ENCODE data around the gene CCNG2. TPM values are rescaled to one million over a fixed set of nuclear protein-coding genes. Genes with fewer than 3 reads are reported as not detected.

CCNG2 gene
- total and polyA plus RNA-seq, 2 of the 13 experiments (the other 11 are each of a cell fraction or from before 2014, with no cell fraction given), result 3.9 to 11.5 TPM

GRCh38 chr4:77194366-77194765 is 37.4 kb downstream of the CCNG2 start (continued):
- no peak for TF ChIP-seq ZBTB10 (CRISPR knock-in tag; IDR thresholded peaks at IDR 0.05; ENCODE audit: borderline replicate concordance)
- no peak for TF ChIP-seq PRPF4 (IDR thresholded peaks at IDR 0.05; ENCODE audit: low read depth, low read length, poor library complexity, severe bottlenecking)
- no peak for TF ChIP-seq ZSCAN29 (CRISPR knock-in tag; conservative IDR thresholded peaks at IDR 0.05)
- TF ChIP-seq ZNF317 (CRISPR knock-in tag; IDR thresholded peaks at IDR 0.05), result no peak
- TF ChIP-seq MXD1 (CRISPR knock-in tag; IDR thresholded peaks at IDR 0.05), result no peak
- TF ChIP-seq ZNF331 (CRISPR knock-in tag; IDR thresholded peaks at IDR 0.05), result no peak
- no peak for TF ChIP-seq ZNF431 (CRISPR knock-in tag; IDR thresholded peaks at IDR 0.05; ENCODE audit: borderline replicate concordance, low read depth)
- TF ChIP-seq MTA1 (CRISPR knock-in tag; IDR thresholded peaks at IDR 0.05; ENCODE audit: borderline replicate concordance), result no peak
- no peak for TF ChIP-seq CAMTA2 (CRISPR knock-in tag; IDR thresholded peaks at IDR 0.05; ENCODE audit: borderline replicate concordance)

GRCh38 chr4:77194989-77195388 is 38.0 kb downstream of the CCNG2 start:
- in situ Hi-C loops (cut with HindIII; ENCODE audit: extremely low pct_ligation_motif_present, low pct_unique_long_range_greater_than_20kb) (no loop called here), intact Hi-C loops (cut with micrococcal nuclease; ENCODE audit: unreplicated experiment) (no loop called here)
- Histone ChIP-seq H3K36me3 (replicated peaks in 1 of 2; ENCODE audit: control insufficient read depth in 1 of 2, insufficient read depth in 2 of 2, low read length in 2 of 2) (no peaks in the 10 kb centered on the region), H3K27me3 (ENCODE audit: control insufficient read depth in 1 of 2, insufficient read depth in 2 of 2, low read length in 2 of 2) (peaks cover 0 to 34% of the 10 kb centered on the region in 2 experiments; a peak in 3 of 5 replicates), H3K9ac (ENCODE audit: insufficient read depth, low read depth, low read length) (no peak overlapping the region), H3K79me2 (ENCODE audit: insufficient read depth, low read length) (no peaks in the 10 kb centered on the region), H4K20me1 (ENCODE audit: insufficient read depth, low read length) (no peaks in the 10 kb centered on the region), H2AFZ (ENCODE audit: low read length) (no peak overlapping the region), H3K27ac (ENCODE audit: extremely low read length, insufficient read depth, low read length) (no peak overlapping the region), H3K9me3 (ENCODE audit: low read length) (no peaks in the 10 kb centered on the region), H3K4me3 (replicated peaks in 1 of 3; ENCODE audit: insufficient read depth in 1 of 3, low read depth in 2 of 3, low read length in 3 of 3) (no peak overlapping the region), H3K4me2 (ENCODE audit: low read depth, low read length) (no peak overlapping the region), H3K4me1 (ENCODE audit: insufficient read depth, low read length) (no peaks in the 10 kb centered on the region)
- WGBS (ENCODE audit: low lambda C conversion rate), result no CpG with 5 or more reads among the region's 1 CpG
- ATAC-seq (no peak), DNase-seq (ENCODE audit: low spot score) (no peak), FAIRE-seq (no peak)
- ChIA-PET POLR2A (no interaction called here), CTCF (ENCODE audit: low intra/inter-chr PET ratio, low total read pairs) (no interaction called here)
- no peak for TF ChIP-seq NRL (CRISPR knock-in tag; IDR thresholded peaks at IDR 0.05; ENCODE audit: borderline replicate concordance)
- no peak for TF ChIP-seq KLF15 (CRISPR knock-in tag; IDR thresholded peaks at IDR 0.05; ENCODE audit: borderline replicate concordance)
- no peak for TF ChIP-seq CREM (IDR thresholded peaks at IDR 0.05)
- TF ChIP-seq CREM (CRISPR knock-in tag; IDR thresholded peaks at IDR 0.05), result no peak
- TF ChIP-seq ZHX1 (CRISPR knock-in tag; IDR thresholded peaks at IDR 0.05; ENCODE audit: low read depth), result no peak
- TF ChIP-seq RFXAP (CRISPR knock-in tag; IDR thresholded peaks at IDR 0.05; ENCODE audit: borderline replicate concordance), result no peak
- TF ChIP-seq MAFF (IDR thresholded peaks at IDR 0.05; ENCODE audit: low read depth, low read length), result no peak
- no TSS peak for BruUV-seq (replicated peaks)

Data from HepG2 (cell line).